Measurements from ENCODE around the gene CCSER2.

The CCSER2 gene

DNA sequence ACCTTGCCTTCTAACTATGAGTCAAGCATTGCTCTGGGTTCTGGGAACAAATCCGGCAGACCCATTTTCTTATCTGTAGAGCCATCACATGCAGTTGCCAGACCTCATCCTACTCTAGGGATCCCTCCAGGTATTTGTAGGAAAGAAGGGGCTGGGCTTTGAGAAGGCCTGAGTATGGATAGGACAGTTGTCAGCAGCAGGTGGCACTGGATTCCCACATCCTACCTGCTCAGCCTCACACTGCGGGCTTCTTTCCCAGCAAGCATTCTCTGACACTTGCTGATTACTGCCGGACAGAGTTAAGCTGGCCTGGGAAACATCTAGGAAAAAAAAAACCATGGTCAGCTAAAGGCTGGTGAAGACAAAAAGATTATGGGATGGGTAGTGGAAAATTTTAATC is 224.1 kb downstream of the CCSER2 start:
- DNase-seq = no peak

GRCh38 chr10:84562592-84562991 is 234.2 kb downstream of the CCSER2 start:
- no peak for DNase-seq

DNA sequence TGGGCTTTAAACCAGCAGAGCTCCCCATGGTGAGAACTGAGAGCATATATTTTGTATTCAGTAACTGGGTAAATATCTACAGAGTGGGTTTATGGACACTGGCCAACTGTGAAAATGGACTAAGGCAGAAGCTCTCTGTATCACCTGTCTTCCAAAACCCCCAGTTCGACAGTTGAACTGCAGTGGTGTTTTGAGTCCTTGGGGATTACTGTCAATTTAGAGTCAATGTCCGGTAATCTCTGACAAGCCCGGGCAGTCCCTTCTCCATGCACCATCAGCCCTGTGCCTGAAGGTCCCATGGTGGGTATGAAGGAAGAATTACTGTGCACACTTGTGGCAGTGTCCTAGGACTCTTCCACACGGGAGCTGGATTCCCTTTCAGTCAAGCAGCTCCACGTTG is 235.0 kb downstream of the CCSER2 start:
- DNase-seq = no peak

DNA sequence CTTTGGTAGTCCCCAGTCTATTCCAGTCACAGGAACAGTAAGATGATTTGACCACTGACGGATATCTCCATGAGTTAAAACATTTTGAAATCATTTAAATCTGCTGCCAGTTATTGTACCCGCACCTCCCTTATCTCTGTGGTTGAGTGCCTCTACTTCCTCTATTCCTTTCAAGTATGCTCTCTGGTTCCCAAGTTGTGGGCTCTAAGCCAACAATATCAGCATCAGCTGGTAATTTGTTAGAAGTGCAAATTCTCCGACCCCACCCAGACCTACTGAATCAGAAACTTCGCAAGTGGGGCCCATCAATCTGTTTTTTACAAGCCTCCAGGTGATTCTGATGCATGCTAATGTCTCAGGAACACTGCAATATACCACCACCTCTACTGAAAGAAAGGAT is 235.5 kb downstream of the CCSER2 start:
- DNase-seq = no peak

- no peak for DNase-seq
These were observed 237.6 kb downstream of the CCSER2 start for GRCh38 chr10:84565881-84566582.

DNA sequence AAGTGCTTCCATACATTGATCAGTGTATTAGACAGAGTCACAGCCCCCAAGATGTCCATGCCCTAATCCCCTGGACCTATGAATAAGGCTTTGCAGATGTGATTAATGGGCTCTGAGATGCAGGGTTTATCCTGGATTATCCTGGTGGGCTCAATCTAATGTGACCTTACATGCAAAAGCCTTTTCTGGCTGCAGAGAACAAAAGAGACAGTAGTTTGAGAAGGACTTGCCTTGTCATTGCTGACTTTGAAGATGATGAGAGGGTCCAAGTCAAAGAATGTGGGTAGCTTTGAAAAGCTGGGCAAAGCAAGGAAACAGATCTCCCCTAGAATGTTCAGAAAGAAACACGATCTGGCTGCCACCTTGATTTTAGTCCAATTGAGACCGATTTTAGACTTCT is 238.7 kb downstream of the CCSER2 start:
- DNase-seq = no peak
